NCI-H128 (cell line): Measurements from ENCODE around the gene COX19.

Experiments
- DNase-seq: peaks from one replicate; lab custom pipeline; 2025; ENCODE audit not compliant: unreplicated experiment; lab: John Stamatoyannopoulos, UW

COX19 gene

DNA sequence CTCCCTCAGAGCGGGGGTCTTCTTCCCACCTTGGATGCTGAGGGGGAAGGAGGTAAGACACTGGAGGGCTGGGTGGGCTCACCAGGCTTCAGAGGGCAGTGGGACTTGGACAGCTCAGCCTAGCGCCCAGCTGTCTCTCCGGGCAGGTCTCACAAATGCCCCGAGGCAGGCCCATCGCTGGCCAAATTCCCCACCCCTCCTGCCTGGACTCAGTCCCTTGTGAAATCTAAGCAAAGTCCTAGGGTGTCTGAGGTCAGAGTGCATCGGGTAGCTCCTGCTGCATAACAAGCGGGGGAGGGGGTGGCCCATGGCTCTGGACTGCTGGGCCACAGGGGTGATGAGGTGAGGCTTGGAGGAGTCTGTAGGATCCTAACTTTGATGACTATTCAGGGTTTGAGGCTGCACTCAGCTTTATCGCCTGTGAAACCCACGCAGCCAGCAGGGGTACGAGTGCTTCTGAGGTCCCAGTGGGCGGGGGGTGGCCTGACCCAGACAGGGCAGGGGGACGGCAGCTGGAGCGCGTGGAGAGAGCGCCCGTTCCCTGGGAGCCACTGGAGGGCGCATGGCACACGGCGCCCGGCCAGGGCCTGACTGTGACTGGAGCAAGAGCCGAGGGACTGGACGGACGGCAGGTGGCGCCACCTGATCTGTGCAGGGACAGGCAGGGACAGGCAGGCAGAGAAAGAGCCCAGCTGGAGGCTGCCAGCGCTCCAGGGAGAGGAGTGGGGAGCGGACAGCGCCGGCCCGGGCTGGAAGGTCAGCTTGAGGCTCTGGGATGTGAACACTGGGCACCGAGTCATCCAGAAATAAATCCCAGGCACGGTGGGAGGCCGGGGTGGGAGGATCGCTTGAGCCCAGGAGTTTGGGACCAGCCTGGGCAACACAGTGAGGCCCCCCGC, 17.6 kb upstream of the COX19 start:
- DNase-seq: peak; percentile 88

GRCh38 chr7:991729-992656, 16.6 kb upstream of the COX19 start:
- DNase-seq: no peak

DNA sequence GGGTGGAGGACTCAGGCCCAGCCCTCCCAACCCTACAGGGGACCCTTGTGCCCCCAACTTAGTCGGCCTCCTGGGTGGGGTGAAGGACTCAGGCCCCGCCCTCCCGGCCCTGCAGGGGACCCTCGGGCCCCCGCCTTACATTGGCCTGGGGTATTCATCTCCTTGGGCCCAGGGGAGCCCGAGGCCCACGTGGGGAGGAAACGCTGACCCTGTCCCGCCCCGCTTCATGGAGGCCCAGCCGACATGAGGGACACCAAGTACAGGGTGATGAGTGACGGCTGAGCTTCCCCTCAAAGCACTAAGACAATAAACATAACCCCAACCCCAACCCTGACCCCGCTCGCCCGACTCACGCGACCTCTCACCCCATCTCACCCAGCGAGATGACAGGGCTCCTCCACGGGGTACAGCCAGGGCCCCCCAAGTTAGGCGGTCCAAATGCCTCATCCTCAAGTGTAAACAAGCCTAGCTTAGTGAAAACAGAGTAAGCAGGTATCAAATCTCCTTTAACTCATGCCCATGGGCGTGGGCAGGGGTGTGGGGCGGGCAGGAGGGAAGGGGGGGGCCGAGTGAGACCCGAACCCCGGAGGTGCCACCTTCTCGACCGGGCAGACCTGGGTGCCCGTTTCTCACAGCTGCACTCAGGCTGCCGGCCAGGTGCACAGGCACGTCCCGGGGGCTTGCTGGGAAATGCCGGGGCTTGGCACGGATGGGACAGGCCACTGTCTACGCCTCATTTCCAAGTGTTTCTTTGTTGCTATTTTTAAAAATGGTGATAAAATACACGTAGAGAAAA, 15.8 kb upstream of the COX19 start:
- no peak for DNase-seq

GRCh38 chr7:990352-990932, 15.1 kb upstream of the COX19 start:
- no peak for DNase-seq

GRCh38 chr7:988963-989529, 13.7 kb upstream of the COX19 start:
- no peak for DNase-seq

- no peak for DNase-seq
Measured at GRCh38 chr7:988426-988911, 13.1 kb upstream of the COX19 start.

DNA sequence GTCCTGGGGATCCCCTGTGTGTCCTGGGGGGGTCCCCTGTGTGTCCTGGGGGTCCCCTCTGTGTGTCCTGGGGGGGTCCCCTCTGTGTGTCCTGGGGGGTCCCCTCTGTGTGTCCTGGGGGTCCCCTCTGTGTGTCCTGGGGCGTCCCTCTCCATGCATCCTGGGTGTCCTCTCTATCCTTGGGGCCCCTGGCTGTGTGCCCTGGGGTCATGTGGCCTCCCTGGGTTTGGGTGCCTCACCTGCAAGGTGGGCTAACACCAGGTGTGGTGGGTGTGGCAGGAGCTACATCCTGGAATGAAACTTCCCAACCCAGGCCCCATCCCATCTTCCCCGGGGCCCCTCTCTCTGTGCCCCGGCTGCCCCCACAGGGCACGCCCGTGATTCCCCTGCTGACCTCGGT, 12.6 kb upstream of the COX19 start:
- DNase-seq: no peak

DNA sequence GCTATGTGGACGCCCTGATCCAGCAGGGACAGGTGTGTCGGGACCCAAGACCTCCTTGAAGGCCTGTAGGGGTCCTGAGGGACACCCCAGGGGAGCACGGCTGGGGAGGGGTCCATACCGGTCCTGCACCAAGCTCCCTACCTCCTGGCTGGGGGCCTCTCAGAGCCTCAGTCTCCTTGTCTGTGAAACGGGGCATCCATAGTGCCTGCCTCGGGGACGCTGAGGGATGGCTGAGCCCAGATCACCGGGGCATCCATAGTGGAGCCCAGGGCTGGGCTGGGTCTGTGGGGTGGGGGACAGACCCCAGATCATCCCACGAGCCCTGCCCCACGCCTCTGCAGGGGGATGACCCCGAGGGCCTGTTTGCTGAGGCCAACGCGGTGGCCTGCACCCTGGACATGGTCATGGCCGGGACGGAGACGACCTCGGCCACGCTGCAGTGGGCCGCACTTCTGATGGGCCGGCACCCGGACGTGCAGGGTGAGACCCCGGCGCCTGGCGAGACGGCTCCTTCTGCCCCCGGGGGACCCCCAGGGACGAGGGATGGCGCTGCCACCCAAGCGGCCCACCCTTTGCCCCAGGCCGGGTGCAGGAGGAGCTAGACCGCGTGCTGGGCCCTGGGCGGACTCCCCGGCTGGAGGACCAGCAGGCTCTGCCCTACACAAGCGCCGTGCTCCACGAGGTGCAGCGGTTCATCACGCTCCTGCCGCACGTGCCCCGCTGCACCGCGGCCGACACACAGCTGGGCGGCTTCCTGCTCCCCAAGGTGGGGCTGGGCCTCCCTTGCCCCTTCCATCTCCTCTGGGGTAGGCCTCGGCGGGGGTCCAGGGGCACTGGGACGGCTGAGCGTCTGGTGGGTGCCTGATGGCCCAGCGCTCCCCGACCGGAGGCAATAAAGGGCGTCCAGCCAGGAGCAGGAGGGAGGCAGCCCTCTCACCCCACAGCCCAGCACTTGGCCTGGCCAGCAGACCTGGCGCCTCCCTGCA, 11.7 kb upstream of the COX19 start:
- no peak for DNase-seq

- DNase-seq: no peak
Measured at GRCh38 chr7:985915-986741, 10.8 kb upstream of the COX19 start.

DNA sequence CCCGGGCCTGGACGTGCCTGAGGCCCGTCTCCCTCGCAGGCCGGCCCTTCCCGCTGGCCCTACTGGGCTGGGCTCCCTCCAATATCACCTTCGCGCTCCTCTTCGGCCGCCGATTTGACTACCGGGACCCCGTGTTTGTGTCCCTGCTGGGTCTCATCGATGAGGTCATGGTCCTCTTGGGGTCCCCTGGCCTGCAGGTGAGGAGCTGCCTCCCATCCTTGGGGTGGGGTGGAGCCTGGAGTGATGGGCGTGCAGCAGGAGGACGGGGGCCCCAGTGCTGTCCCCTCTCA, 9.7 kb upstream of the COX19 start:
- DNase-seq: no peak

- DNase-seq: no peak
Measured at GRCh38 chr7:984361-985126, 9.2 kb upstream of the COX19 start.

GRCh38 chr7:983616-984071, 8.3 kb upstream of the COX19 start:
- DNase-seq: no peak

DNA sequence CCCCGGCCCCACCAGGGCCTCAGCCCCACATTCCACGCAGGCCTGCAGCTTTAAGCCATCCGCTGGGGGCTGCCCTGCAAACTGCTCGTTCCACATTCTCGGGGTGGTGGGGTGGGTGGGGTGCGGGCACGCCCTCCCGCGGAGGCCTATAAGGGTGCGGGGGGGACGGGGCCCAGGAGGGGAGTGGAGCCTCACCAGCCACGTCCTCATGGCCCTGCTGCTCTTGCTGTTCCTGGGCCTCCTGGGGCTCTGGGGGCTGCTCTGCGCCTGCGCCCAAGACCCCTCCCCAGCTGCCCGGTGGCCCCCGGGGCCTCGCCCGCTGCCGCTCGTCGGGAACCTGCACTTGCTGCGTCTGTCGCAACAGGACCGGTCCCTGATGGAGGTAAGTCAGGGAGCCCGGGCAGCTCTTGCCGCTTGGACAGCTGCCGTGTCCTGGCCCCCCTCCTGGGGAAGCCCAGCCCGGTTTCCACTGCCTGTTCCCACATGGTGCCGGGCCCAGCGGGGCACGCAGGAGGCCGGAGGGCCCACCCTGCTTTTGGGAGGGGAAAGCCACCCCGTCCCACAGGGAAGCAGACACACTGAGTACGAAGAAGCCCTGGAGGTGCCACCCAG, 7.8 kb upstream of the COX19 start, which contains the start of gene CYP2W1:
Gene CYP2W1, plus strand, starts transcription at position 178 of the 612 bp plus-strand sequence. Its CDS starts 31 bp downstream, at position 209.
- DNase-seq: no peak

GRCh38 chr7:982511-983003, 7.2 kb upstream of the COX19 start:
- DNase-seq: no peak

GRCh38 chr7:981793-982510, 6.6 kb upstream of the COX19 start:
- DNase-seq: no peak

GRCh38 chr7:979886-980571, 4.7 kb upstream of the COX19 start:
- no peak for DNase-seq
